ENCODE data around the gene UBE2J2. TPM values are rescaled to one million over a fixed set of nuclear protein-coding genes. Genes with fewer than 3 reads are reported as not detected.

UBE2J2 gene
- total and polyA plus RNA-seq, 2 of the 13 experiments (the other 11 are each of a cell fraction or from before 2014, with no cell fraction given), result 25.4 to 29.4 TPM

DNA sequence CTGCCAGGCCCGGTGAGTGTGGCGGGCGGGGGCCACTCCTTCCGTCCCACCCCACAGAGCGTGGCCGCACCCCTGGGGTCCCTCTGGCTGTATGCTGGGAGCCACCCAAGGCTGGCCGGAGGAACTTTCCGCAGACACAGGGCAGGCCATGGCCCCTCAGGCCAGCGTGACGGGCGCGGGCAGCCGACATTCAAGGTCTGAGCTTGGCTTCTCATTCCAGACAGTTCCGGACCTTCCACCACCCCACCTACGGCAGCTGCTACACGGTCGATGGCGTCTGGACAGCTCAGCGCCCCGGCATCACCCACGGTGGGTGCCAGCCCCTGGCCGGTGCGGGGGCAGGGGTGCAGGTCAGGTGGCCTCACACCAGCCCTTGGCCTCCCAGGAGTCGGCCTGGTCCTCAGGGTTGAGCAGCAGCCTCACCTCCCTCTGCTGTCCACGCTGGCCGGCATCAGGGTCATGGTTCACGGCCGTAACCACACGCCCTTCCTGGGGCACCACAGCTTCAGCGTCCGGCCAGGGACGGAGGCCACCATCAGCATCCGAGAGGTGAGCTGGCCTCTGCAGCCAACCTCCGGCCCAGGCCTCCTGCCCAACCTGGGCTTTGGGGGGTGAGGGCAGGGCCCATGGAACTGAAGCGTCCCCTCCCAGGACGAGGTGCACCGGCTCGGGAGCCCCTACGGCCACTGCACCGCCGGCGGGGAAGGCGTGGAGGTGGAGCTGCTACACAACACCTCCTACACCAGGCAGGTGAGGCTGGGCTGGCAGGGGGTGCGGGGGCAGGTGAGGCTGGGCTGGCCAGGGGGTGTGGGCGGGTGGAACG lies 13.8 kb upstream of the UBE2J2 start (continued):
- TF ChIP-seq U2AF1 (optimal IDR thresholded peaks at IDR 0.05; ENCODE audit: low read depth, low read length) (no peak), KAT8 (CRISPR knock-in tag; IDR thresholded peaks at IDR 0.05) (no peak; the same call in 1 of the 2 replicates), ZNF232 (CRISPR knock-in tag; IDR thresholded peaks at IDR 0.05; ENCODE audit: borderline replicate concordance) (0 out of 2 replicates have a peak, but pooled peaks have one; percentile 33), ZNF83 (CRISPR knock-in tag; IDR thresholded peaks at IDR 0.05; ENCODE audit: borderline replicate concordance) (peak; percentile 57; the same call in 1 of the 2 replicates), CBFB (CRISPR knock-in tag; IDR thresholded peaks at IDR 0.05) (peak; percentile 48; the same call in 1 of the 2 replicates), ZNF12 (CRISPR knock-in tag; IDR thresholded peaks at IDR 0.05) (no peak), IRF2 (CRISPR knock-in tag; IDR thresholded peaks at IDR 0.05) (no peak), ARNT (IDR thresholded peaks at IDR 0.05) (no peak), ZNF20 (CRISPR knock-in tag; IDR thresholded peaks at IDR 0.05) (no peak), TBX2 (CRISPR knock-in tag; IDR thresholded peaks at IDR 0.05; ENCODE audit: borderline replicate concordance) (peak; percentile 41; the same call in 1 of the 2 replicates), EZH2 (conservative IDR thresholded peaks at IDR 0.05; ENCODE audit: low read depth, low read length) (no peak), ZBTB38 (CRISPR knock-in tag; IDR thresholded peaks at IDR 0.05) (peak; percentile 84), SRY (CRISPR knock-in tag; IDR thresholded peaks at IDR 0.05) (no peak), FOXJ3 (CRISPR knock-in tag; IDR thresholded peaks at IDR 0.05; ENCODE audit: borderline replicate concordance) (0 out of 2 replicates have a peak, but pooled peaks have one; percentile 23), ARNTL (CRISPR knock-in tag; IDR thresholded peaks at IDR 0.05) (0 out of 2 replicates have a peak, but pooled peaks have one; percentile 53), SNAPC2 (CRISPR knock-in tag; IDR thresholded peaks at IDR 0.05) (no peak), ZFP41 (CRISPR knock-in tag; IDR thresholded peaks at IDR 0.05; ENCODE audit: borderline replicate concordance) (no peak)
- TF ChIP-seq, protein P1, sequence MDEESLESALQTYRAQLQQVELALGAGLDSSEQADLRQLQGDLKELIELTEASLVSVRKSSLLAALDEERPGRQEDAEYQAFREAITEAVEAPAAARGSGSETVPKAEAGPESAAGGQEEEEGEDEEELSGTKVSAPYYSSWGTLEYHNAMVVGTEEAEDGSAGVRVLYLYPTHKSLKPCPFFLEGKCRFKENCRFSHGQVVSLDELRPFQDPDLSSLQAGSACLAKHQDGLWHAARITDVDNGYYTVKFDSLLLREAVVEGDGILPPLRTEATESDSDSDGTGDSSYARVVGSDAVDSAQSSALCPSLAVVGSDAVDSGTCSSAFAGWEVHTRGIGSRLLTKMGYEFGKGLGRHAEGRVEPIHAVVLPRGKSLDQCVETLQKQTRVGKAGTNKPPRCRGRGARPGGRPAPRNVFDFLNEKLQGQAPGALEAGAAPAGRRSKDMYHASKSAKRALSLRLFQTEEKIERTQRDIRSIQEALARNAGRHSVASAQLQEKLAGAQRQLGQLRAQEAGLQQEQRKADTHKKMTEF (CRISPR knock-in tag; IDR thresholded peaks at IDR 0.05), result peak; percentile 64; the same call in 1 of the 2 replicates
- TF ChIP-seq, protein P2, sequence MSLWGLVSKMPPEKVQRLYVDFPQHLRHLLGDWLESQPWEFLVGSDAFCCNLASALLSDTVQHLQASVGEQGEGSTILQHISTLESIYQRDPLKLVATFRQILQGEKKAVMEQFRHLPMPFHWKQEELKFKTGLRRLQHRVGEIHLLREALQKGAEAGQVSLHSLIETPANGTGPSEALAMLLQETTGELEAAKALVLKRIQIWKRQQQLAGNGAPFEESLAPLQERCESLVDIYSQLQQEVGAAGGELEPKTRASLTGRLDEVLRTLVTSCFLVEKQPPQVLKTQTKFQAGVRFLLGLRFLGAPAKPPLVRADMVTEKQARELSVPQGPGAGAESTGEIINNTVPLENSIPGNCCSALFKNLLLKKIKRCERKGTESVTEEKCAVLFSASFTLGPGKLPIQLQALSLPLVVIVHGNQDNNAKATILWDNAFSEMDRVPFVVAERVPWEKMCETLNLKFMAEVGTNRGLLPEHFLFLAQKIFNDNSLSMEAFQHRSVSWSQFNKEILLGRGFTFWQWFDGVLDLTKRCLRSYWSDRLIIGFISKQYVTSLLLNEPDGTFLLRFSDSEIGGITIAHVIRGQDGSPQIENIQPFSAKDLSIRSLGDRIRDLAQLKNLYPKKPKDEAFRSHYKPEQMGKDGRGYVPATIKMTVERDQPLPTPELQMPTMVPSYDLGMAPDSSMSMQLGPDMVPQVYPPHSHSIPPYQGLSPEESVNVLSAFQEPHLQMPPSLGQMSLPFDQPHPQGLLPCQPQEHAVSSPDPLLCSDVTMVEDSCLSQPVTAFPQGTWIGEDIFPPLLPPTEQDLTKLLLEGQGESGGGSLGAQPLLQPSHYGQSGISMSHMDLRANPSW (CRISPR knock-in tag; IDR thresholded peaks at IDR 0.05; ENCODE audit: borderline replicate concordance), result no peak
- TF ChIP-seq, protein P3, sequence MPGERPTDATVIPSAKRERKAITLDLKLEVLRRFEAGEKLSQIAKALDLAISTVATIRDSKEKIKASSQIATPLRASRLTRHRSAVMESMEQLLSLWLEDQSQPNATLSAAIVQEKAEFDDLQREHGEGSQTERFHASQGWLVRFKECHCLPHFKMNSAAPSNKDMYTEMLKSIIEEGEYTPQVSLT (CRISPR knock-in tag; IDR thresholded peaks at IDR 0.05; ENCODE audit: borderline replicate concordance, low read depth), result no peak
- TF ChIP-seq, protein P4, sequence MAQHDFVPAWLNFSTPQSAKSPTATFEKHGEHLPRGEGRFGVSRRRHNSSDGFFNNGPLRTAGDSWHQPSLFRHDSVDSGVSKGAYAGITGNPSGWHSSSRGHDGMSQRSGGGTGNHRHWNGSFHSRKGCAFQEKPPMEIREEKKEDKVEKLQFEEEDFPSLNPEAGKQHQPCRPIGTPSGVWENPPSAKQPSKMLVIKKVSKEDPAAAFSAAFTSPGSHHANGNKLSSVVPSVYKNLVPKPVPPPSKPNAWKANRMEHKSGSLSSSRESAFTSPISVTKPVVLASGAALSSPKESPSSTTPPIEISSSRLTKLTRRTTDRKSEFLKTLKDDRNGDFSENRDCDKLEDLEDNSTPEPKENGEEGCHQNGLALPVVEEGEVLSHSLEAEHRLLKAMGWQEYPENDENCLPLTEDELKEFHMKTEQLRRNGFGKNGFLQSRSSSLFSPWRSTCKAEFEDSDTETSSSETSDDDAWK (CRISPR knock-in tag; IDR thresholded peaks at IDR 0.05), result no peak
- TF ChIP-seq, protein P5, sequence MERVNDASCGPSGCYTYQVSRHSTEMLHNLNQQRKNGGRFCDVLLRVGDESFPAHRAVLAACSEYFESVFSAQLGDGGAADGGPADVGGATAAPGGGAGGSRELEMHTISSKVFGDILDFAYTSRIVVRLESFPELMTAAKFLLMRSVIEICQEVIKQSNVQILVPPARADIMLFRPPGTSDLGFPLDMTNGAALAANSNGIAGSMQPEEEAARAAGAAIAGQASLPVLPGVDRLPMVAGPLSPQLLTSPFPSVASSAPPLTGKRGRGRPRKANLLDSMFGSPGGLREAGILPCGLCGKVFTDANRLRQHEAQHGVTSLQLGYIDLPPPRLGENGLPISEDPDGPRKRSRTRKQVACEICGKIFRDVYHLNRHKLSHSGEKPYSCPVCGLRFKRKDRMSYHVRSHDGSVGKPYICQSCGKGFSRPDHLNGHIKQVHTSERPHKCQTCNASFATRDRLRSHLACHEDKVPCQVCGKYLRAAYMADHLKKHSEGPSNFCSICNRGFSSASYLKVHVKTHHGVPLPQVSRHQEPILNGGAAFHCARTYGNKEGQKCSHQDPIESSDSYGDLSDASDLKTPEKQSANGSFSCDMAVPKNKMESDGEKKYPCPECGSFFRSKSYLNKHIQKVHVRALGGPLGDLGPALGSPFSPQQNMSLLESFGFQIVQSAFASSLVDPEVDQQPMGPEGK (CRISPR knock-in tag; IDR thresholded peaks at IDR 0.05), result 0 out of 2 replicates have a peak, but pooled peaks have one; percentile 12

All from HepG2 (cell line).